SK-N-DZ (cell line): Measurements from ENCODE around the gene LRRC32.
A peak's percentile ranks its signal among the peaks of the same experiment; 100 is the strongest.

Experiments
- DNase-seq: peaks from one replicate; pipeline ENCODE4 v3.0.0-alpha.2; 2015; ENCODE audit warnings: low spot score

LRRC32 gene

GRCh38 chr11:76699451-76700091, 29.0 kb upstream of the LRRC32 start:
- DNase-seq = peak; percentile 45

- peak; percentile 51 for DNase-seq
Observed at GRCh38 chr11:76698321-76699043, 27.9 kb upstream of the LRRC32 start.

- DNase-seq = no peak
Observed at GRCh38 chr11:76696756-76697155, 26.2 kb upstream of the LRRC32 start.

- DNase-seq = no peak
Observed at GRCh38 chr11:76695771-76696170, 25.2 kb upstream of the LRRC32 start.

GRCh38 chr11:76695133-76695532, 24.6 kb upstream of the LRRC32 start:
- DNase-seq = no peak

- DNase-seq = no peak
Observed at GRCh38 chr11:76694664-76695063, 24.1 kb upstream of the LRRC32 start.

- DNase-seq = no peak
Observed at GRCh38 chr11:76693806-76694205, 23.3 kb upstream of the LRRC32 start.

- DNase-seq = no peak
Observed at GRCh38 chr11:76692956-76693355, 22.4 kb upstream of the LRRC32 start.

GRCh38 chr11:76691655-76692054, 21.1 kb upstream of the LRRC32 start:
- no peak for DNase-seq

GRCh38 chr11:76690736-76691135, 20.2 kb upstream of the LRRC32 start:
- DNase-seq = no peak

- DNase-seq = no peak
Observed at GRCh38 chr11:76689313-76690260, 19.0 kb upstream of the LRRC32 start.

GRCh38 chr11:76688146-76688545, 17.6 kb upstream of the LRRC32 start:
- no peak for DNase-seq

- DNase-seq = no peak
Observed at GRCh38 chr11:76686261-76687079, 15.9 kb upstream of the LRRC32 start.

- DNase-seq = no peak
Observed at GRCh38 chr11:76685831-76686230, 15.3 kb upstream of the LRRC32 start.

GRCh38 chr11:76685237-76685636, 14.7 kb upstream of the LRRC32 start:
- DNase-seq = no peak

GRCh38 chr11:76684516-76684915, 14.0 kb upstream of the LRRC32 start:
- no peak for DNase-seq

- DNase-seq = no peak
Observed at GRCh38 chr11:76683161-76684095, 12.9 kb upstream of the LRRC32 start.

GRCh38 chr11:76682684-76683083, 12.1 kb upstream of the LRRC32 start:
- no peak for DNase-seq

- DNase-seq = no peak
Observed at GRCh38 chr11:76682106-76682505, 11.6 kb upstream of the LRRC32 start.
